Body of pancreas (tissue), 4 donors: Measurements from ENCODE around the gene SYT2. TPM values are rescaled to one million over a fixed set of nuclear protein-coding genes. Genes with fewer than 3 reads are reported as not detected.

Source experiments
- ATAC-seq: fragments of 150-250 bp; one replicate; pipeline ENCODE4 v1.9.1; 2016
- DNase-seq, 4 donors: peaks; one replicate each; pipeline ENCODE4 v3.0.0-alpha.2; 2019
- H3K27ac ChIP-seq, 4 donors: fragments of 200-600 bp; sonication (generic); 1 replicate in 3 of 4; 2 replicates in 1 of 4; pipeline versions ENCODE4 v1.5.1 to v1.6.1; 2016 to 2019; ENCODE audit warnings: mild to moderate bottlenecking in 1 of 4, mixed read lengths in 1 of 4, moderate library complexity in 1 of 4
- H3K27me3 ChIP-seq, 2 donors: fragments of 200-600 bp; sonication (generic); one replicate each; pipeline ENCODE4 v1.6.0; 2016; ENCODE audit warnings: mild to moderate bottlenecking in 1 of 2
- H3K36me3 ChIP-seq, 2 donors: fragments of 200-600 bp; sonication (generic); replicated peaks in 1 of 2; 2 replicates each; pipeline ENCODE4 v1.5.1; 2016; ENCODE audit warnings: low read depth in 2 of 2; ENCODE audit not compliant: insufficient read depth in 1 of 2
- H3K4me1 ChIP-seq: fragments of 200-600 bp; sonication (generic); one replicate; pipeline ENCODE4 v1.6.0; 2016
- H3K4me3 ChIP-seq, 2 donors: fragments of 200-600 bp; sonication (generic); 1 replicate in 1 of 2; 2 replicates in 1 of 2; pipeline ENCODE4 v1.5.1; 2016 to 2019
- H3K9me3 ChIP-seq, 3 donors: fragments of 200-600 bp; sonication (generic); 1 replicate in 2 of 3; 2 replicates in 1 of 3; pipeline ENCODE4 v1.5.1; 2016
- POLR2A ChIP-seq, 3 donors: fragments of 450-650 bp; IDR thresholded peaks; one replicate each; pipeline ENCODE4 v1.6.1; 2016; ENCODE audit warnings: antibody characterized with exemption in 3 of 3, mild to moderate bottlenecking in 2 of 3
- WGBS, 2 donors: methylation state at CpG; one replicate each; pipeline ENCODE4 v1.1.5; 2017; 5-methylcytosine and 5-hydroxymethylcytosine counted together
- intact Hi-C: fragments of 100-400 bp; cut with DNase I; formaldehyde crosslinking; loops from one replicate; pipeline ENCODE4 v1.15.1; 2023
- total RNA-seq, 2 donors: library from RNA; depleted of rRNA; stranded (reverse); fragments of >200 nt; gene quantifications; one replicate each; pipeline ENCODE4 v1.1.0, GENCODE V29; 2016
- TF ChIP-seq, protein P1 (sequence below), 7 experiments: fragments of 450-650 bp in 4 of 7; fragments of 200-600 bp in 3 of 7; sonication (generic) in 3 of 7; IDR thresholded peaks; one replicate each; pipeline ENCODE4 v1.5.1; 2016 to 2019; ENCODE audit warnings: antibody characterized with exemption in 7 of 7

The SYT2 gene
- total RNA-seq, 2 donors from 2014 or later = not detected

DNA sequence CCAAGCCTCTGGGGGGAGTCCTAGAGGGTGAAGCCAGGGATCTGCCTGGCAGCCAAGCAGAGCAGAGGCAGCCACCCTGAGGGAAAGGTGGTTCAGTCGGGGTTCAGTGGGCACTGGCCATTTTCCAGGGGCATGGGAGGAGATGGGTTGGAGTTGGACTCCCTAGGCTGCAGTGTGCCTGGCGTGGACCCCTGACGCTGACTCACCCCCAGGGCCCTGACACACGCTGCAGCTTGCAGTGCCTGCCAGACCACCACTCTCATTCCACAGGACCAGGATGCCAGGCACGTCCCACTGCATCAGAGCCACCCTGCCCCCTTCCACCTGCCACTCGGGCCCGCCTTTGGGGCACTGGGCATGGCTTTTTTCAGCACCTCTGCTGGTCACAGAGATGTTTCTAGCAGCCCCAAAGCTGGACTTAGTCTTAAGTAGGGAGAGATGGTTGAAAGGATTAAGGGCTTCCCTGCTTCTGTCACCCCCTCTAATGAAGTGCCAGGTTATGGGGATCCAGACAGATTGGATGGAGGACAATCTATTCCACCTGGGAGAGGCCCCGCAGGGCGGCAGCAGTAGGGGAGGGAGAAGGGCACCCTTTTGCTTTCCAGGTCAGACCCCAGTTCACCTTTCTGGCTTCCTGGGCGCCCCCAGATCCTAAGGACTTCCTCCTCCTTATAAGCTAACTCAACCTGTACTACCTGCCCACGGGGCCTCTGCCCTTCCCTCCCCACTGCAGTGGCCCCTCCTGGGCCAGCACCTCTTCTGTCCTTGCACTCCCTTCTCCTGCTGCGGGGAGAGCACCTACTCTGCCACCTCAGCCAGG lies 1.6 kb downstream of the SYT2 start:
- intact Hi-C loops = no loop called here
- Histone ChIP-seq H3K27me3 (peaks cover 0 to 27% of the 10 kb centered on the region in 2 donors), H3K4me3 (no peak overlapping the region), H3K36me3 (no peaks in the 10 kb centered on the region), H3K9me3 (no peaks in the 10 kb centered on the region), H3K4me1 (peaks cover 17% of the 10 kb centered on the region), H3K27ac (no peak overlapping the region)
- ATAC-seq (no peak), DNase-seq (no peak)
- 45 to 52% methylated on average over 9 to 10 of the region's 12 CpGs for WGBS, 2 donors
- TF ChIP-seq, protein P1, sequence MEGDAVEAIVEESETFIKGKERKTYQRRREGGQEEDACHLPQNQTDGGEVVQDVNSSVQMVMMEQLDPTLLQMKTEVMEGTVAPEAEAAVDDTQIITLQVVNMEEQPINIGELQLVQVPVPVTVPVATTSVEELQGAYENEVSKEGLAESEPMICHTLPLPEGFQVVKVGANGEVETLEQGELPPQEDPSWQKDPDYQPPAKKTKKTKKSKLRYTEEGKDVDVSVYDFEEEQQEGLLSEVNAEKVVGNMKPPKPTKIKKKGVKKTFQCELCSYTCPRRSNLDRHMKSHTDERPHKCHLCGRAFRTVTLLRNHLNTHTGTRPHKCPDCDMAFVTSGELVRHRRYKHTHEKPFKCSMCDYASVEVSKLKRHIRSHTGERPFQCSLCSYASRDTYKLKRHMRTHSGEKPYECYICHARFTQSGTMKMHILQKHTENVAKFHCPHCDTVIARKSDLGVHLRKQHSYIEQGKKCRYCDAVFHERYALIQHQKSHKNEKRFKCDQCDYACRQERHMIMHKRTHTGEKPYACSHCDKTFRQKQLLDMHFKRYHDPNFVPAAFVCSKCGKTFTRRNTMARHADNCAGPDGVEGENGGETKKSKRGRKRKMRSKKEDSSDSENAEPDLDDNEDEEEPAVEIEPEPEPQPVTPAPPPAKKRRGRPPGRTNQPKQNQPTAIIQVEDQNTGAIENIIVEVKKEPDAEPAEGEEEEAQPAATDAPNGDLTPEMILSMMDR (IDR thresholded peaks at IDR 0.05) = no peak

DNA sequence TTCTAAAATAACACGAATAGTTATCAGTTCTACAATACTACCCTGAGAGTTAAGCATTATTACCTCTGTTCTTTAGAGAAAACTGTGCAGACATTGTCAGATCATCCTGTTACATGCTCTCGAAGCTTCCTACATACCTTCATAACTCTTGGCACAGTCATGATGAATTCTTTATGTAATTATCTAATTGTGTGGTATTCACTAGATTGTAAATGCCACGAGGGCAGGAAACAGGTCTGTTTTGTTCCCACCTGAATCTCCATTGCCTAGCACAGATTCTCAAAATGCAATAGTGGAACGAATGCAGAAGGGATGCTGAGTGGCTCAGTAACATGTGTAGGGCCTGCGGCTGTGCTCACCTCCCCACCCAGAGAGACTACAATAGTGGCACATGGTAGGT lies 3.4 kb downstream of the SYT2 start:
- intact Hi-C loops = no loop called here
- 51 to 69% methylated on average over 5 of the region's 5 CpGs for WGBS, 2 donors
- Histone ChIP-seq H3K4me3 (no peak overlapping the region), H3K27me3 (peaks cover 0 to 27% of the 10 kb centered on the region in 2 donors), H3K9me3 (no peaks in the 10 kb centered on the region), H3K36me3 (no peaks in the 10 kb centered on the region), H3K27ac (no peak overlapping the region), H3K4me1 (peaks cover 17% of the 10 kb centered on the region)
- no peak for DNase-seq
- TF ChIP-seq, protein P1 (IDR thresholded peaks at IDR 0.05) = no peak
- no peak for TF ChIP-seq POLR2A (IDR thresholded peaks at IDR 0.05)
- no peak for ATAC-seq

DNA sequence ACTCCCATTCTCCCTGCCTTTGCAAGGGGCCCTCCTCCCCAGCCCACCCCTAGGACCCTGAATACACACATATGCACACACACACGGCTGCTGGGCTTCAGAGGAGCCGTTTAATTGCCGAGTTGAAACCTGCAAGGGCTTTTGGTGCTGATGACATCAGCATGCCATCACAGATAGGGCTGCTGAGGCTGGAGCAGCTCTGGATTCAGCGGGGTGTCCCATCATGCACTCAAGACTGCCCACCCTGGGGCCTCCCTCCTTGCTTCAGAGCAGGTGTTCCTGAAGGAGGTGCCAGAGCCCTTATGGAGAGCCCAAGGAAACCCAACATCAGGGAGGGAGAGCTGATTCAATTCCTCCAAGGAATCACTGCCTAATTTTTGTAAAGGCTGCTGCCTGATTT lies 5.7 kb downstream of the SYT2 start:
- DNase-seq (no peak), ATAC-seq (no peak)
- H3K4me1 ChIP-seq = peaks cover 6% of the 10 kb centered on the region
- H3K36me3 ChIP-seq = no peaks in the 10 kb centered on the region
- H3K9me3 ChIP-seq = no peaks in the 10 kb centered on the region
- H3K27ac ChIP-seq = no peak overlapping the region
- H3K4me3 ChIP-seq = no peak overlapping the region
- 20 to 56% methylated on average over 1 to 4 of the region's 4 CpGs for WGBS, 2 donors
- intact Hi-C loops = no loop called here
- TF ChIP-seq, protein P1 (IDR thresholded peaks at IDR 0.05) = no peak
- TF ChIP-seq POLR2A (IDR thresholded peaks at IDR 0.05) = no peak
- peaks cover 0 to 22% of the 10 kb centered on the region in 2 donors for H3K27me3 ChIP-seq

DNA sequence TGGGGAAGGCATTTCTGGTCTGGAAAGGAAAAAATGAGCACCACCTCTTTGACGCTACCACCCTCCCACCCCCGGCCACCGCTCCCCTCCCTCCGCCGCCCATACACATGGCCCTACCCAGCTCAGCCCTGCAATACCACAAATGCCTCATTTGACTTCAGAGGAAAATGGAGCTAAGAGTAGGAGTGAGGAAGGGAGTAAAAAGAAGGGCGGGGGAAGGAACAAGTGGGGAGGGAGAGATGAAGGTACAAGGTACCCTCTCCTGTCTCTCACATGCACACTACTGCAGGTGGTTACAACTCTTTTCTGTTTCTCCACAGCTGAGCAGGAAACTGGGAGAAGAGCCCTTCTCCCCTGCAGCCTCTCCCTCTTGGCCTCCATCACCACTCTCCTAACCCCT lies 7.1 kb downstream of the SYT2 start:
- TF ChIP-seq, protein P1 (IDR thresholded peaks at IDR 0.05) = no peak
- no peak for TF ChIP-seq POLR2A (IDR thresholded peaks at IDR 0.05)
- ATAC-seq (no peak), DNase-seq (no peak)
- Histone ChIP-seq H3K4me1 (no peaks in the 10 kb centered on the region), H3K36me3 (no peaks in the 10 kb centered on the region), H3K9me3 (no peaks in the 10 kb centered on the region), H3K27me3 (peaks cover 0 to 11% of the 10 kb centered on the region in 2 donors), H3K27ac (no peak overlapping the region), H3K4me3 (no peak overlapping the region)
- WGBS, 2 donors = 42 to 72% methylated on average over 5 to 6 of the region's 6 CpGs
- intact Hi-C loops = no loop called here

DNA sequence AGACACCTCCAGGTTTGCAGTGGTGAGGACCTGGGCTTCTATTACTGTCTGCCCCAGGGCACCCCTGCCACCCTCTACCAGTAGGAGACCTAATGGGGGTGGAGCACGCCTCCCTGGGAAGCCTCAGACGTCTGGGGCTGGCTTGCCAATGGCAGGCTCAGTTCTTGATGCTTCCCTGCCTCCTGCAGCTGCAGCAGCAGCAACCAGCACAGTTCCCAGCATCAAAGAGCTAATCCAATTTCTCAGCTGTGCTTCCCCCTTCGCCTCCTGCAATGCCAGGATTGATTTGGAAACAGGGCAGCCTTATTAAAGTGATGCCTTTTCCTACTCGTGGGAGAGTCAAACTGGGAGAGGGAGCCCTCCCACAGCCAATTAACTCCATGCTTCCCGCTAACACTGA lies 8.2 kb downstream of the SYT2 start:
- TF ChIP-seq, protein P1 (IDR thresholded peaks at IDR 0.05) = no peak
- no peak for TF ChIP-seq POLR2A (IDR thresholded peaks at IDR 0.05)
- intact Hi-C loops = no loop called here
- no peaks in the 10 kb centered on the region for H3K9me3 ChIP-seq
- ATAC-seq = no peak
- no peak overlapping the region for H3K4me3 ChIP-seq
- no peak for DNase-seq
- H3K27ac ChIP-seq = no peak overlapping the region
- no peaks in the 10 kb centered on the region for H3K36me3 ChIP-seq
- no peaks in the 10 kb centered on the region for H3K27me3 ChIP-seq
- WGBS, 2 donors = 61 to 64% methylated on average over 5 of the region's 5 CpGs
- peaks cover 2% of the 10 kb centered on the region for H3K4me1 ChIP-seq
